MM.1S (cell line): ENCODE results near the gene DLGAP1.

Experiments
- DNase-seq: peaks from one replicate; pipeline ENCODE4 v3.0.0-alpha.2; 2015
- H2AFZ ChIP-seq: fragments of 300-600 bp; sonication (generic); 2 replicates; pipeline ENCODE4 v1.6.0; 2016; ENCODE audit warnings: antibody characterized with exemption, low read length
- H3F3A ChIP-seq: fragments of 300-600 bp; sonication (generic); 2 replicates; pipeline ENCODE4 v1.6.1; 2016; ENCODE audit warnings: mild to moderate bottlenecking, antibody characterized with exemption, low read length, moderate library complexity, mixed read lengths; ENCODE audit not compliant: insufficient read depth
- H3K27ac ChIP-seq: fragments of 300-600 bp; sonication (generic); 2 replicates; pipeline ENCODE4 v1.5.1; 2016; ENCODE audit warnings: mild to moderate bottlenecking, low read length
- H3K27me3 ChIP-seq: fragments of 300-600 bp; sonication (generic); replicated peaks from 2 replicates; pipeline ENCODE4 v1.6.0; 2016; ENCODE audit warnings: low read length; ENCODE audit not compliant: insufficient read depth
- H3K36me3 ChIP-seq: fragments of 300-600 bp; sonication (generic); replicated peaks from 2 replicates; pipeline ENCODE4 v1.6.1; 2016; ENCODE audit warnings: mild to moderate bottlenecking, low read length, mixed read lengths; ENCODE audit not compliant: insufficient read depth
- H3K4me1 ChIP-seq: fragments of 300-600 bp; sonication (generic); 2 replicates; pipeline ENCODE4 v1.6.1; 2016; ENCODE audit warnings: low read length, mixed read lengths
- H3K4me2 ChIP-seq: fragments of 300-600 bp; sonication (generic); 2 replicates; pipeline ENCODE4 v1.6.0; 2016; ENCODE audit warnings: low read depth, low read length
- H3K4me3 ChIP-seq: fragments of 300-600 bp; sonication (generic); 2 replicates; pipeline ENCODE4 v1.5.1; 2016; ENCODE audit warnings: low read length, mixed read lengths
- H3K79me2 ChIP-seq: fragments of 300-600 bp; sonication (generic); 2 replicates; pipeline ENCODE4 v1.6.1; 2016; ENCODE audit warnings: mixed run types, low read length, mixed read lengths
- H3K9ac ChIP-seq: fragments of 300-600 bp; sonication (generic); 2 replicates; pipeline ENCODE4 v1.6.1; 2016; ENCODE audit warnings: low read length, mixed read lengths
- H3K9me2 ChIP-seq: fragments of 300-600 bp; sonication (generic); replicated peaks from 2 replicates; pipeline ENCODE4 v1.6.1; 2016; ENCODE audit warnings: mild to moderate bottlenecking, low read length, mixed read lengths; ENCODE audit not compliant: insufficient read depth
- H3K9me3 ChIP-seq: fragments of 300-600 bp; sonication (generic); replicated peaks from 2 replicates; pipeline ENCODE4 v1.6.1; 2016; ENCODE audit warnings: mild to moderate bottlenecking, low read length, mixed read lengths; ENCODE audit not compliant: insufficient read depth
- H4K20me1 ChIP-seq: fragments of 300-600 bp; sonication (generic); 2 replicates; pipeline ENCODE4 v1.6.1; 2016; ENCODE audit warnings: mild to moderate bottlenecking, low read length, moderate library complexity, mixed read lengths; ENCODE audit not compliant: insufficient read depth
- EZH2 ChIP-seq: fragments of 300-600 bp; sonication (generic); optimal IDR thresholded peaks from 2 replicates; pipeline ENCODE3; 2017; ENCODE audit warnings: low read depth, mild to moderate bottlenecking, antibody characterized with exemption, low read length, mixed read lengths
- EZH2phosphoT487 ChIP-seq: fragments of 300-600 bp; sonication (generic); IDR thresholded peaks from 2 replicates; pipeline ENCODE4 v1.6.1; 2018; ENCODE audit warnings: antibody characterized with exemption, low read length
- TF ChIP-seq, protein P1 (sequence below): fragments of 300-600 bp; sonication (generic); IDR thresholded peaks from 2 replicates; pipeline ENCODE4 v1.5.1; 2016; ENCODE audit warnings: antibody characterized with exemption, low read length, mixed read lengths

Gene DLGAP1

DNA sequence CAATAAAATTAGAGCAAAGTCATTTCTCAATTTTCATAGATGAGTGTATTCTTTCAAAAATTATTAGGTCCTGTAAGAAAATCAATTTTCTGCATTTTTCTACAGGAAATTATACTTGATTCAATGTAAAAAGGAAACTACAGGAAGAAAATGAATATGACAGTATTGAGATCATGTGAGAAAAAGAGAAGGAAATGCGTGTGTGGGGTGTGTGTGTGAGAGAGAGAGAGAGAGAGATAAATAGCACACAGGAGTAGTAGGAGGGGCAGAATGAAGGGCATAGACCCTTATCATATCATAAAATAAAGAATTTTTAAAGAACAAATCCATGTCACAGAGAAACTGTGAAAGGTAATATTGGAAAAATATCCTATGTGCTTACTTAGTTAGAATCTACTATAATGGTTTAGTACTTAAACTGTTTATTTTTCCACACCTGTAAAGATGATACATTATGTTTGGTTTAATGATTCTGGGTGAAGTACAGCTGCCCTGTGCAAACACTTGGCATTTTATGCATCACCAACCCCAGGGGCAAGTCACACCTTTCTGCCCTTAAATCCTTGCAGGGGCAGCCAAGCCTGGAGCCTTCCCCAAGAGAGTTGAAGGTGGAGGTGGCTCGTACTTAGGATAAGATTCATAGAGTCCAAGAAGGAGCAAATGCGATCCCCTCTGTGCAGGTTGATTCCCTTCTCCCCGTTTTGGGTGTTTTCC lies 728.7 kb downstream of the DLGAP1 start:
- Histone ChIP-seq H3K9ac (no peak overlapping the region), H3F3A (no peaks in the 10 kb centered on the region), H4K20me1 (no peaks in the 10 kb centered on the region), H3K4me2 (no peak overlapping the region), H3K9me3 (no peaks in the 10 kb centered on the region), H3K4me1 (no peaks in the 10 kb centered on the region), H2AFZ (no peak overlapping the region), H3K4me3 (no peak overlapping the region), H3K79me2 (no peaks in the 10 kb centered on the region), H3K36me3 (no peaks in the 10 kb centered on the region), H3K27ac (no peak overlapping the region), H3K9me2 (no peaks in the 10 kb centered on the region), H3K27me3 (no peaks in the 10 kb centered on the region)
- no peak for DNase-seq
- TF ChIP-seq, protein P1, sequence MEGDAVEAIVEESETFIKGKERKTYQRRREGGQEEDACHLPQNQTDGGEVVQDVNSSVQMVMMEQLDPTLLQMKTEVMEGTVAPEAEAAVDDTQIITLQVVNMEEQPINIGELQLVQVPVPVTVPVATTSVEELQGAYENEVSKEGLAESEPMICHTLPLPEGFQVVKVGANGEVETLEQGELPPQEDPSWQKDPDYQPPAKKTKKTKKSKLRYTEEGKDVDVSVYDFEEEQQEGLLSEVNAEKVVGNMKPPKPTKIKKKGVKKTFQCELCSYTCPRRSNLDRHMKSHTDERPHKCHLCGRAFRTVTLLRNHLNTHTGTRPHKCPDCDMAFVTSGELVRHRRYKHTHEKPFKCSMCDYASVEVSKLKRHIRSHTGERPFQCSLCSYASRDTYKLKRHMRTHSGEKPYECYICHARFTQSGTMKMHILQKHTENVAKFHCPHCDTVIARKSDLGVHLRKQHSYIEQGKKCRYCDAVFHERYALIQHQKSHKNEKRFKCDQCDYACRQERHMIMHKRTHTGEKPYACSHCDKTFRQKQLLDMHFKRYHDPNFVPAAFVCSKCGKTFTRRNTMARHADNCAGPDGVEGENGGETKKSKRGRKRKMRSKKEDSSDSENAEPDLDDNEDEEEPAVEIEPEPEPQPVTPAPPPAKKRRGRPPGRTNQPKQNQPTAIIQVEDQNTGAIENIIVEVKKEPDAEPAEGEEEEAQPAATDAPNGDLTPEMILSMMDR: no peak
- no peak for TF ChIP-seq EZH2
- TF ChIP-seq EZH2phosphoT487: no peak

DNA sequence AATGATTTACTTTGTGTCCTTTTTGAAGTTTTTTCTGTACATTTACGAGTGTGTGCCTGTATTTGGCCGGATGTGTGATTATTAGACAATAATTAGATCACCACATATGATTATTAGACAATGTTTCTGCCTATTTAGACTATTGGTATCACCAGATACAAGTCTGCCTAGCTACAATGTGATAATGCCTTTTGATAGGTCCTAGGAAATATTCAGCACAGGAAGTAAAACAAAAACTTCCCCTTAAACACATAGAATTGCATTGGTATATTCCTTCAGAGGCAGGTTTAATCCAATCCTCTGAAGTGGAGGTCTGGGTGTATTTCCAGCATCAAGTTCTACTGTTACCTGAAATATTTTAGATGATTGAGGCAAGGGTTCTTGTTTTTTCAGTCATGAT lies 730.0 kb downstream of the DLGAP1 start:
- Histone ChIP-seq H3K79me2 (no peaks in the 10 kb centered on the region), H3K27ac (no peak overlapping the region), H3K4me2 (no peak overlapping the region), H3K4me3 (no peak overlapping the region), H3K36me3 (no peaks in the 10 kb centered on the region), H3K9me2 (no peaks in the 10 kb centered on the region), H2AFZ (no peak overlapping the region), H3K9me3 (no peaks in the 10 kb centered on the region), H3K9ac (no peak overlapping the region), H3K27me3 (no peaks in the 10 kb centered on the region), H3F3A (no peaks in the 10 kb centered on the region), H3K4me1 (no peaks in the 10 kb centered on the region), H4K20me1 (no peaks in the 10 kb centered on the region)
- DNase-seq: no peak
- TF ChIP-seq EZH2phosphoT487: no peak
- TF ChIP-seq EZH2: no peak
- TF ChIP-seq, protein P1: no peak

DNA sequence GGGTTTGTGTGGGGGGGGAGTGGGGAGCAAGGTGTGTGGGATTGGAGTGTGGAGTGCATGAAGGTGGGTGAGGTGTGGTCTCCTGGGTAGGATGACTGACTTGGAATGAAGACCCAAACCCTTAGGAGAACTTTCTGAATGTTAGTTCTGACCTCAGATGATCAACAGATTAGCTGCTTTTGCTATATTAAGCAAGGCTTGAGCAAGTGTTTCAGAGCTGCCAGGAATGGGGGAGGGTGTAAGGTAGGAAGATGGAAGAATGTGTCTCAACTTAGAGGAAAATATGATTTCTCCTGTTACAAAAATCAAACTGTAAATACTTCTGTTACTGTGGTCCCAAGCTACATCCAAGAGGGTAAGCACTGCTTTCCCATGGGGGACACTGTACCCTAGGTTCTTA lies 731.6 kb downstream of the DLGAP1 start:
- no peaks in the 10 kb centered on the region for H3K27me3 ChIP-seq
- no peak overlapping the region for H3K4me3 ChIP-seq
- H2AFZ ChIP-seq: no peak overlapping the region
- H3K4me2 ChIP-seq: no peak overlapping the region
- no peaks in the 10 kb centered on the region for H3K4me1 ChIP-seq
- H3K36me3 ChIP-seq: no peaks in the 10 kb centered on the region
- H3F3A ChIP-seq: no peaks in the 10 kb centered on the region
- no peaks in the 10 kb centered on the region for H4K20me1 ChIP-seq
- H3K79me2 ChIP-seq: no peaks in the 10 kb centered on the region
- no peak overlapping the region for H3K9ac ChIP-seq
- TF ChIP-seq, protein P1: no peak
- TF ChIP-seq EZH2phosphoT487: no peak
- no peak for TF ChIP-seq EZH2
- H3K9me2 ChIP-seq: no peaks in the 10 kb centered on the region
- H3K9me3 ChIP-seq: no peaks in the 10 kb centered on the region
- no peak for DNase-seq
- no peak overlapping the region for H3K27ac ChIP-seq
